Small intestine (tissue), 7 donors: ENCODE data around the gene PPP2R2B. TPM values are rescaled to one million over a fixed set of nuclear protein-coding genes. Genes with fewer than 3 reads are reported as not detected.

Experiments
- DNase-seq, 2 donors: peaks; one replicate each; pipeline versions ENCODE4 v3.0.0 to v3.0.0-alpha.2; 2013
- FAIRE-seq: peaks from 2 replicates; lab custom pipeline; 2012; peaks lifted over from hg19 to GRCh38; lab: Jason Lieb, UNC
- H3K27ac ChIP-seq, 3 donors: one replicate each; pipeline ENCODE4 v1.5.1; 2013; ENCODE audit warnings: low read length in 2 of 3, mild to moderate bottlenecking in 2 of 3, control low read depth in 1 of 3, inconsistent platforms in 1 of 3, low read depth in 1 of 3, moderate library complexity in 1 of 3
- H3K27me3 ChIP-seq, 3 donors: one replicate each; pipeline ENCODE4 v1.6.1; 2013; ENCODE audit warnings: low read length in 3 of 3, inconsistent platforms in 1 of 3; ENCODE audit not compliant: control insufficient read depth in 3 of 3, insufficient read depth in 3 of 3
- H3K36me3 ChIP-seq, 3 donors: one replicate each; pipeline ENCODE4 v1.6.1; 2013; ENCODE audit warnings: low read length in 3 of 3, inconsistent platforms in 1 of 3, low read depth in 1 of 3, mild to moderate bottlenecking in 1 of 3, moderate library complexity in 1 of 3; ENCODE audit not compliant: control insufficient read depth in 3 of 3, insufficient read depth in 2 of 3
- H3K4me1 ChIP-seq, 3 donors: one replicate each; pipeline ENCODE4 v1.6.1; 2013; ENCODE audit warnings: low read length in 2 of 3, inconsistent platforms in 1 of 3, low read depth in 1 of 3, mild to moderate bottlenecking in 1 of 3, moderate library complexity in 1 of 3; ENCODE audit not compliant: control insufficient read depth in 3 of 3, insufficient read depth in 2 of 3
- H3K4me3 ChIP-seq, 3 donors: one replicate each; pipeline ENCODE4 v1.5.1; 2013; ENCODE audit warnings: low read length in 3 of 3, control low read depth in 1 of 3, inconsistent platforms in 1 of 3, low read depth in 1 of 3, mild to moderate bottlenecking in 1 of 3, moderate library complexity in 1 of 3
- H3K9me3 ChIP-seq, 2 donors: one replicate each; pipeline ENCODE4 v1.6.1; 2013; ENCODE audit warnings: low read depth in 1 of 2, low read length in 1 of 2; ENCODE audit not compliant: control insufficient read depth in 2 of 2, insufficient read depth in 1 of 2
- WGBS, 3 donors: extraction: QIAGEN DNeasy Blood & Tissue Kit; methylation state at CpG; one replicate each; pipeline ENCODE4 v1.1.7; 2013; 5-methylcytosine and 5-hydroxymethylcytosine counted together
- polyA plus RNA-seq, 4 donors: library from polyadenylated mRNA; stranded (reverse) in 3 of 4; unstranded in 1 of 4; fragments of 200-250 nt in 3 of 4; fragments of 120-200 nt in 1 of 4; gene quantifications; one replicate each; pipeline versions ENCODE4 v1.2.1 to v1.2.3, GENCODE V29; 2013
- donor health status: healthy with polysubstance abuse.
- donor health status: control.
- donor health status: control.
- donor health status: Bipolar disorder and iron deficiency.
- donor health status: healthy.

The PPP2R2B gene
- polyA plus RNA-seq, 4 donors, result 0.22 to 3.8 (median 1.6) TPM

- H3K4me1 ChIP-seq, result no peaks in the 10 kb centered on the region
- H3K4me3 ChIP-seq, result no peak overlapping the region
- 11 to 21% (median 14%) methylated on average over 3 of the region's 3 CpGs for WGBS, 3 donors
- DNase-seq, result no peak
- H3K9me3 ChIP-seq, result no peaks in the 10 kb centered on the region
- no peaks in the 10 kb centered on the region for H3K36me3 ChIP-seq
- H3K27ac ChIP-seq, result no peak overlapping the region
- H3K27me3 ChIP-seq, result no peaks in the 10 kb centered on the region
- no peak for FAIRE-seq
Observed at GRCh38 chr5:146860213-146860893, 18.2 kb downstream of the PPP2R2B start.

- no peaks in the 10 kb centered on the region for H3K27me3 ChIP-seq
Observed at GRCh38 chr5:146852089-146852488, 26.5 kb downstream of the PPP2R2B start.

GRCh38 chr5:146851133-146851532, 27.4 kb downstream of the PPP2R2B start:
- no peak overlapping the region for H3K4me3 ChIP-seq
- no peak for DNase-seq

More at GRCh38 chr5:146852089-146852488, 26.5 kb downstream of the PPP2R2B start:
- FAIRE-seq (no peak), DNase-seq (no peak)
- Histone ChIP-seq H3K27ac (no peak overlapping the region), H3K36me3 (no peaks in the 10 kb centered on the region), H3K4me1 (peaks cover 0 to 9% (median 0%) of the 10 kb centered on the region in 3 donors), H3K9me3 (no peaks in the 10 kb centered on the region), H3K4me3 (no peak overlapping the region)

GRCh38 chr5:146849694-146850303, 28.8 kb downstream of the PPP2R2B start:
- no peak for FAIRE-seq

More at GRCh38 chr5:146851133-146851532, 27.4 kb downstream of the PPP2R2B start:
- Histone ChIP-seq H3K27me3 (no peaks in the 10 kb centered on the region), H3K27ac (no peak overlapping the region), H3K36me3 (no peaks in the 10 kb centered on the region), H3K4me1 (peaks cover 0 to 9% (median 0%) of the 10 kb centered on the region in 3 donors), H3K9me3 (no peaks in the 10 kb centered on the region)
- no peak for FAIRE-seq

GRCh38 chr5:146848133-146848532, 30.4 kb downstream of the PPP2R2B start:
- H3K36me3 ChIP-seq, result no peaks in the 10 kb centered on the region

More at GRCh38 chr5:146849694-146850303, 28.8 kb downstream of the PPP2R2B start:
- Histone ChIP-seq H3K9me3 (no peaks in the 10 kb centered on the region), H3K36me3 (no peaks in the 10 kb centered on the region), H3K4me3 (no peak overlapping the region), H3K27ac (no peak overlapping the region), H3K27me3 (no peaks in the 10 kb centered on the region), H3K4me1 (peaks cover 0 to 9% (median 0%) of the 10 kb centered on the region in 3 donors)
- 41 to 68% (median 57%) methylated on average over 5 of the region's 5 CpGs for WGBS, 3 donors
- peak; percentile 12 to 54 for DNase-seq

GRCh38 chr5:146840016-146840415, 38.5 kb downstream of the PPP2R2B start:
- Histone ChIP-seq H3K27me3 (no peaks in the 10 kb centered on the region), H3K27ac (no peak overlapping the region), H3K9me3 (no peaks in the 10 kb centered on the region), H3K4me1 (no peaks in the 10 kb centered on the region), H3K4me3 (no peak overlapping the region), H3K36me3 (no peaks in the 10 kb centered on the region)
- 23 to 53% (median 36%) methylated on average over 2 of the region's 2 CpGs for WGBS, 3 donors
- DNase-seq (no peak), FAIRE-seq (no peak)

More at GRCh38 chr5:146848133-146848532, 30.4 kb downstream of the PPP2R2B start:
- Histone ChIP-seq H3K9me3 (no peaks in the 10 kb centered on the region), H3K27ac (no peak overlapping the region), H3K27me3 (no peaks in the 10 kb centered on the region), H3K4me3 (no peak overlapping the region), H3K4me1 (peaks cover 0 to 9% (median 0%) of the 10 kb centered on the region in 3 donors)
- DNase-seq, result peak; percentile 37 to 70
- WGBS, 3 donors, result 2 to 55% (median 24%) methylated on average over 1 of the region's 1 CpG
- FAIRE-seq, result no peak

- FAIRE-seq (no peak), DNase-seq (no peak)
- H3K9me3 ChIP-seq, result no peaks in the 10 kb centered on the region
- H3K27me3 ChIP-seq, result no peaks in the 10 kb centered on the region
- H3K36me3 ChIP-seq, result no peaks in the 10 kb centered on the region
- no peak overlapping the region for H3K4me3 ChIP-seq
- WGBS, 3 donors, result 50 to 63% (median 55%) methylated on average over 3 of the region's 3 CpGs
- no peaks in the 10 kb centered on the region for H3K4me1 ChIP-seq
- no peak overlapping the region for H3K27ac ChIP-seq
Observed at GRCh38 chr5:146836226-146836842, 42.2 kb downstream of the PPP2R2B start.

DNA sequence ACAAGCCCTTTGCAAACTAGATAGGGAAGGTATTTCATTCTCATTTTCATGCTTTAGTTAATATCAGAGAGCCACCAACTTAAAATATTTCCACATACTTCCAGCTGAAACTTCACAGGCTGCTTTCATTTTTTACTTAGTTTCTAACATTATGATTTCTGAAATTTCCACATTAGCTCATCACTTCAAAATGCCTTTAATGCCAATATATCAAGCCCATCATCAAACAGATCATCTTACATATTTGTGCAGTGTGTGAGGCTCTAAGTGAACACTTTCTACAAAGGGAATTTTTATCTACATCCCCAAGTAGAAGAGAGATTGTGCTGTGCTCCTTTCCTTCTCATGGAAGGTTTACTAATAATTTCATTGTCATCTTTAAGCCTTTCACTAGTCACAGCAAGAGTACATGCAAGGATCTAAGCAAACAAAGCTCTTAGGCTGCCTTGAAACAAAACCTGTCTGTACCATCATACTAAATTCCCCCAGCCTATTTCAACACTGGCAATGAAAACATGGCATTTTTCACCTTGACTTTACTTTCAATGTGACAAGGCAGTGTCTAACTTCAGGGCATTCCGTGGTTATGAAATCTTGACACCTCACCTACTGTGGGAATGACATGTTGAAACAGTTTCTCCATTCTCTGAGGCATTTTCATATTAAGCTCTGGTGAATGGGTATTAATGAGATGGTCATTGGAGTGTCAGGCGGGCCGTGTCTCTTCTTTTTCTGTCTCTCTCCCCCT, 45.4 kb downstream of the PPP2R2B start:
- Histone ChIP-seq H3K4me1 (no peaks in the 10 kb centered on the region), H3K27ac (no peak overlapping the region), H3K4me3 (no peak overlapping the region), H3K9me3 (no peaks in the 10 kb centered on the region), H3K36me3 (no peaks in the 10 kb centered on the region), H3K27me3 (no peaks in the 10 kb centered on the region)
- FAIRE-seq (no peak), DNase-seq (no peak)
- 74 to 88% (median 87%) methylated on average over 3 of the region's 3 CpGs for WGBS, 3 donors
